ENCODE data around the gene HOXC6.

The HOXC6 gene

GRCh38 chr12:54028314-54029201 is at the start of gene HOXC6:
Gene HOXC6 (plus strand): TSS chr12:54028440. CDS start chr12:54028522, 82 bp downstream.
- DNase-seq = no peak

GRCh38 chr12:53978477-53979356 is 49.5 kb upstream of the HOXC6 start:
- no peak for DNase-seq

- no peak for DNase-seq
These were observed 48.0 kb upstream of the HOXC6 start for GRCh38 chr12:53980104-53980801.

GRCh38 chr12:53980802-53981496 is 47.3 kb upstream of the HOXC6 start:
- DNase-seq = no peak

- no peak for DNase-seq
These were observed 46.3 kb upstream of the HOXC6 start for GRCh38 chr12:53981634-53982565.

GRCh38 chr12:53982648-53983567 is 45.3 kb upstream of the HOXC6 start:
- no peak for DNase-seq

GRCh38 chr12:53983568-53983949 is 44.7 kb upstream of the HOXC6 start:
- no peak for DNase-seq

GRCh38 chr12:53983950-53984572 is 44.2 kb upstream of the HOXC6 start:
- DNase-seq = no peak

GRCh38 chr12:53984901-53985691 is 43.1 kb upstream of the HOXC6 start, which contains the start of gene HOXC10:
Gene HOXC10 (plus strand): TSS chr12:53985146. CDS start chr12:53985260, 114 bp downstream.
- peak; percentile 94 for DNase-seq

GRCh38 chr12:53985692-53985993 is 42.6 kb upstream of the HOXC6 start:
- no peak for DNase-seq

- DNase-seq = no peak
These were observed 42.1 kb upstream of the HOXC6 start for GRCh38 chr12:53985994-53986685.

GRCh38 chr12:53986686-53987483 is 41.4 kb upstream of the HOXC6 start:
- no peak for DNase-seq

GRCh38 chr12:53987787-53988230 is 40.4 kb upstream of the HOXC6 start:
- no peak for DNase-seq

GRCh38 chr12:53988541-53989226 is 39.6 kb upstream of the HOXC6 start:
- no peak for DNase-seq

- no peak for DNase-seq
These were observed 38.8 kb upstream of the HOXC6 start for GRCh38 chr12:53989227-53990113.
